H9 (cell line): ENCODE measurements around the gene NAIP. TPM values are rescaled to one million over a fixed set of nuclear protein-coding genes. Genes with fewer than 3 reads are reported as not detected.
"Not testable (repeated sequence)": the region's sequence is repeated elsewhere in the genome, so short reads cannot be mapped to it uniquely, and the experiment has no call there.

Experiments
- DNase-seq: peaks from one replicate; pipeline ENCODE4 v3.0.0-alpha.2; 2017
- H2AFZ ChIP-seq: one replicate; pipeline ENCODE4 v1.6.1; 2013; ENCODE audit warnings: mild to moderate bottlenecking, low read length, control low read depth, moderate library complexity
- H2AK5ac ChIP-seq: 2 replicates; pipeline ENCODE4 v1.6.1; 2013; ENCODE audit warnings: low read length, control low read depth, mixed read lengths; ENCODE audit not compliant: insufficient read length
- H2BK120ac ChIP-seq: one replicate; pipeline ENCODE4 v1.6.1; 2013; ENCODE audit warnings: low read depth, mild to moderate bottlenecking, low read length, control low read depth, inconsistent platforms; ENCODE audit not compliant: poor library complexity, severe bottlenecking
- H2BK12ac ChIP-seq: 2 replicates; pipeline ENCODE4 v1.6.1; 2013; ENCODE audit warnings: low read length, control low read depth, mixed read lengths, low read depth; ENCODE audit not compliant: insufficient read length
- H2BK15ac ChIP-seq: 2 replicates; pipeline ENCODE4 v1.6.1; 2013; ENCODE audit warnings: low read depth, low read length, control low read depth
- H2BK20ac ChIP-seq: one replicate; pipeline ENCODE4 v1.6.1; 2013; ENCODE audit warnings: low read depth, mild to moderate bottlenecking, low read length, control low read depth, inconsistent platforms; ENCODE audit not compliant: poor library complexity, severe bottlenecking
- H2BK5ac ChIP-seq: 2 replicates; pipeline ENCODE4 v1.6.1; 2013; ENCODE audit warnings: low read length, control low read depth, mixed read lengths; ENCODE audit not compliant: insufficient read length
- H3K14ac ChIP-seq: 2 replicates; pipeline ENCODE4 v1.6.1; 2013; ENCODE audit warnings: low read length, control low read depth; ENCODE audit not compliant: insufficient read depth
- H3K18ac ChIP-seq: 2 replicates; pipeline ENCODE4 v1.6.1; 2013; ENCODE audit warnings: low read depth, mild to moderate bottlenecking, mixed read lengths, low read length, control low read depth; ENCODE audit not compliant: insufficient read length
- H3K23ac ChIP-seq: 2 replicates; pipeline ENCODE4 v1.6.1; 2013; ENCODE audit warnings: low read length, control low read depth, mixed read lengths, low read depth; ENCODE audit not compliant: insufficient read length
- H3K23me2 ChIP-seq: 2 replicates; pipeline ENCODE4 v1.6.1; 2013; ENCODE audit warnings: low read depth, mild to moderate bottlenecking, mixed read lengths, low read length, control low read depth; ENCODE audit not compliant: insufficient read length, poor library complexity, severe bottlenecking
- H3K27ac ChIP-seq: 2 replicates; pipeline ENCODE4 v1.5.1; 2013; ENCODE audit warnings: low read length, control low read depth, mixed read lengths, low read depth; ENCODE audit not compliant: insufficient read length
- H3K27me3 ChIP-seq: 2 replicates; pipeline ENCODE4 v1.6.1; 2013; ENCODE audit warnings: low read length, control low read depth, inconsistent platforms; ENCODE audit not compliant: insufficient read depth
- H3K4ac ChIP-seq: 2 replicates; pipeline ENCODE4 v1.6.1; 2013; ENCODE audit warnings: low read depth, mild to moderate bottlenecking, control low read depth, inconsistent platforms, low read length, moderate library complexity
- H3K4me1 ChIP-seq: 2 replicates; pipeline ENCODE4 v1.6.1; 2013; ENCODE audit warnings: low read length, control low read depth, inconsistent platforms; ENCODE audit not compliant: insufficient read depth
- H3K4me2 ChIP-seq: 2 replicates; pipeline ENCODE4 v1.6.1; 2013; ENCODE audit warnings: low read length, control low read depth, mixed read lengths; ENCODE audit not compliant: insufficient read length, insufficient read depth
- H3K56ac ChIP-seq: 2 replicates; pipeline ENCODE4 v1.6.1; 2013; ENCODE audit warnings: low read depth, mild to moderate bottlenecking, mixed read lengths, low read length, control low read depth; ENCODE audit not compliant: insufficient read length
- H3K79me1 ChIP-seq: 2 replicates; pipeline ENCODE4 v1.6.1; 2013; ENCODE audit warnings: low read depth, mild to moderate bottlenecking, moderate library complexity, low read length, control low read depth, inconsistent platforms; ENCODE audit not compliant: insufficient read depth, poor library complexity, severe bottlenecking
- H3K79me2 ChIP-seq: 2 replicates; pipeline ENCODE4 v1.6.1; 2013; ENCODE audit warnings: low read length, control low read depth, inconsistent platforms; ENCODE audit not compliant: insufficient read depth
- H3K9ac ChIP-seq: 2 replicates; pipeline ENCODE4 v1.6.1; 2013; ENCODE audit warnings: low read length, control low read depth, mixed read lengths; ENCODE audit not compliant: insufficient read length; ENCODE audit errors: extremely low read depth
- H3K9me3 ChIP-seq: one replicate; pipeline ENCODE4 v1.6.1; 2013; ENCODE audit warnings: low read depth, low read length, inconsistent platforms; ENCODE audit not compliant: control insufficient read depth
- H3T11ph ChIP-seq: one replicate; pipeline ENCODE4 v1.6.1; 2013; ENCODE audit warnings: mild to moderate bottlenecking, low read length, control low read depth, inconsistent platforms
- H4K20me1 ChIP-seq: one replicate; pipeline ENCODE4 v1.6.1; 2013; ENCODE audit not compliant: control insufficient read depth, insufficient read length, insufficient read depth
- H4K5ac ChIP-seq: 2 replicates; pipeline ENCODE4 v1.6.1; 2013; ENCODE audit warnings: low read depth, mild to moderate bottlenecking, mixed read lengths, low read length, control low read depth; ENCODE audit not compliant: insufficient read length
- H4K8ac ChIP-seq: replicated peaks from 2 replicates; pipeline ENCODE4 v1.6.1; 2013; ENCODE audit warnings: low read length, control low read depth, mixed read lengths, low read depth; ENCODE audit not compliant: insufficient read length
- H4K91ac ChIP-seq: 2 replicates; pipeline ENCODE4 v1.6.1; 2013; ENCODE audit warnings: low read depth, mild to moderate bottlenecking, moderate library complexity, mixed read lengths, low read length, control low read depth; ENCODE audit not compliant: insufficient read length
- H3K27ac Mint-ChIP-seq, 3 experiments: 2 replicates in 2 of 3; 3 replicates in 1 of 3; pipeline ENCODE4 v1.8.0; 2020 to 2021; ENCODE audit warnings: mixed read lengths in 3 of 3, mild to moderate bottlenecking in 1 of 3, moderate library complexity in 1 of 3
- H3K27me3 Mint-ChIP-seq: 2 replicates; pipeline ENCODE4 v1.8.0; 2021; ENCODE audit warnings: low read depth, mild to moderate bottlenecking, moderate library complexity, mixed read lengths
- H3K36me3 Mint-ChIP-seq, 3 experiments: 2 replicates in 2 of 3; 3 replicates in 1 of 3; pipeline ENCODE4 v1.8.0; 2020 to 2021; ENCODE audit warnings: low read depth in 3 of 3, mixed read lengths in 3 of 3; ENCODE audit not compliant: insufficient read depth in 1 of 3
- H3K4me1 Mint-ChIP-seq, 2 experiments: 2 replicates each; pipeline ENCODE4 v1.8.0; 2020; ENCODE audit warnings: mixed read lengths in 2 of 2
- H3K4me3 Mint-ChIP-seq, 2 experiments: 2 replicates in 1 of 2; 3 replicates in 1 of 2; pipeline ENCODE4 v1.8.0; 2020 to 2021; ENCODE audit warnings: mild to moderate bottlenecking in 2 of 2, mixed read lengths in 2 of 2, moderate library complexity in 1 of 2
- H3K9me3 Mint-ChIP-seq, 2 experiments: 2 replicates in 1 of 2; 3 replicates in 1 of 2; pipeline ENCODE4 v1.8.0; 2020; ENCODE audit warnings: mild to moderate bottlenecking in 2 of 2, mixed read lengths in 2 of 2, moderate library complexity in 1 of 2
- CTCF ChIP-seq: fragments of 200-600 bp; sonication (generic); conservative IDR thresholded peaks from 3 replicates; pipeline ENCODE4 v1.8.0; 2021; ENCODE audit warnings: antibody characterized with exemption, mild to moderate bottlenecking
- WGBS: extraction: QIAGEN DNeasy Blood & Tissue Kit; methylation state at CpG from one replicate; pipeline ENCODE4 v1.1.7; 2013; ENCODE audit warnings: missing lambda C conversion rate, low lambda C conversion rate, mixed read lengths; ENCODE audit not compliant: insufficient read length; ENCODE audit errors: extremely low coverage; 5-methylcytosine and 5-hydroxymethylcytosine counted together
- total RNA-seq: library from RNA; stranded (reverse); gene quantifications from 2 replicates; pipeline ENCODE4 v1.2.1, GENCODE V29; 2021

Gene NAIP
- total RNA-seq, 1 experiment from 2014 or later: 2.8 TPM

DNA sequence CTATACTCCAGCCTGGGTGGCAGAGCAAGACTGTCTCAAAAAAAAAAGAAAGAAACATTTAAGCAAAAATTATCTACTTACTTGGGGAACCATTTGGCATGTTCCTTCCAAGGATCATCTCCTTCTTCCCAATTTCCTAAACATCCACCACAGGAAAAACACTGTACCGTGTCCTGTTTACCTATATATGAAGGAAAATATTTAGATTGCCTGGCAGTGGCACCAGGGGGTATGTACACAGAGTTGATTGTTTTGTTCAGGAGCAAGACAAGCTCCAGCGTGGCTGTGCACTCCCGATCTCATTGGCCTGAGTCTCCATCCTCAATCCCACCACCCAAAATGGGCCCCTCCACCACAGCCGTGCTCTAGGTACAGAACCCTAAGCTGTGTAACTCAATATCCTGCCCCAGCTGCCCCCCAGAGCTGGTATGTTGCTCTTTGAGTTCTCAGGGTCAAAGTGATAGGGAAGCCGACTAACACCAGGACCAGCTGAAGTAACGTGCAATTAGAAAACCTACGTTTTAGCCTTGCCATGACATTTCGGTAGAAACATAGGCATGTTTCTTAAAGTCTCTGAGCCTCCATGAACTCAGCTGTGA lies 13.8 kb downstream of the NAIP start:
- Mint-ChIP-seq H3K27ac (0 out of 7 replicates have a peak overlapping the region, but pooled peaks of 1 of the 3 experiments have one; percentile 65), H3K27me3 (no peaks in the 10 kb centered on the region; the same call in 1 of the 2 replicates), H3K4me1 (peaks cover 0 to 3% of the 10 kb centered on the region in 2 experiments; a peak in 2 of 4 replicates), H3K4me3 (no peak overlapping the region; a peak in 1 of 5 replicates), H3K9me3 (no peaks in the 10 kb centered on the region), H3K36me3 (no peaks in the 10 kb centered on the region)
- Histone ChIP-seq H2BK5ac (no peak overlapping the region), H4K5ac (no peak overlapping the region), H3K23me2 (no peaks in the 10 kb centered on the region), H3K56ac (no peak overlapping the region), H3K79me2 (no peaks in the 10 kb centered on the region), H2BK20ac (no peak overlapping the region), H3K4me2 (no peak overlapping the region), H3K9ac (no peak overlapping the region), H3K18ac (no peak overlapping the region), H4K91ac (no peak overlapping the region), H2BK15ac (no peak overlapping the region), H2BK120ac (no peak overlapping the region), H3K9me3 (no peaks in the 10 kb centered on the region), H3K23ac (no peak overlapping the region), H3K14ac (no peak overlapping the region), H2BK12ac (no peak overlapping the region), H3K4me1 (no peaks in the 10 kb centered on the region; the same call in 1 of the 2 replicates), H4K8ac (no peak overlapping the region), H3K79me1 (no peaks in the 10 kb centered on the region), H2AK5ac (no peak overlapping the region), H3K27me3 (no peaks in the 10 kb centered on the region), H4K20me1 (no peaks in the 10 kb centered on the region), H3K27ac (no peak overlapping the region), H3T11ph (no peak overlapping the region), H3K4ac (no peak overlapping the region), H2AFZ (no peak overlapping the region)
- TF ChIP-seq CTCF: no peak
- DNase-seq: no peak
- no CpG with 5 or more reads among the region's 8 CpGs for WGBS

- not testable (repeated sequence) for H3K79me1 ChIP-seq, H3K9me3 Mint-ChIP-seq, H3K18ac ChIP-seq, H2AFZ ChIP-seq, H3K23me2 ChIP-seq, H3K23ac ChIP-seq, H4K91ac ChIP-seq, H3K4me3 Mint-ChIP-seq, H3K27ac Mint-ChIP-seq, H3K27me3 Mint-ChIP-seq, H4K20me1 ChIP-seq, H3K4me1 Mint-ChIP-seq, H3K14ac ChIP-seq, H3K27me3 ChIP-seq, H4K5ac ChIP-seq, H2AK5ac ChIP-seq, H3T11ph ChIP-seq, H3K36me3 Mint-ChIP-seq, H3K4me1 ChIP-seq, H3K56ac ChIP-seq, H3K27ac ChIP-seq, H3K9ac ChIP-seq, DNase-seq, H2BK12ac ChIP-seq, H2BK120ac ChIP-seq, H3K79me2 ChIP-seq, H4K8ac ChIP-seq, H2BK15ac ChIP-seq, H2BK5ac ChIP-seq, H3K9me3 ChIP-seq, H3K4ac ChIP-seq, H3K4me2 ChIP-seq, H2BK20ac ChIP-seq
- no CpG with 5 or more reads among the region's 7 CpGs for WGBS
Measured at GRCh38 chr5:71006983-71007382, 18.2 kb downstream of the NAIP start.
